AG04450 (cell line): ENCODE results near the gene CDR2. TPM values are rescaled to one million over a fixed set of nuclear protein-coding genes. Genes with fewer than 3 reads are reported as not detected.

Source experiments
- CTCF ChIA-PET: fragments of 300-600, 350-600 bp; formaldehyde crosslinking; extraction: SDS; loops from one replicate; lab custom pipeline; 2022; ENCODE audit warnings: antibody characterized with exemption, inconsistent platforms; lab: Charles Lee
- POLR2A ChIA-PET: fragments of 350-600 bp; formaldehyde crosslinking; extraction: SDS; loops from one replicate; lab custom pipeline; 2021; ENCODE audit warnings: antibody characterized with exemption, inconsistent platforms; lab: Yijun Ruan, JAX
- DNase-seq: peaks from one replicate; pipeline ENCODE4 v3.0.0-alpha.2; 2011; ENCODE audit warnings: low read depth, low spot score
- H3K27ac ChIP-seq: one replicate; pipeline ENCODE4 v1.5.1; 2012; ENCODE audit warnings: low read depth, low read length, control low read depth
- H3K27me3 ChIP-seq: one replicate; pipeline ENCODE4 v1.6.0; 2012; ENCODE audit warnings: low read length; ENCODE audit not compliant: control insufficient read depth, insufficient read depth
- H3K4me3 ChIP-seq: 2 replicates; pipeline ENCODE4 v1.5.1; 2011; ENCODE audit warnings: mild to moderate bottlenecking, low read depth, low read length, control low read depth
- H3K9me3 ChIP-seq: 2 replicates; pipeline ENCODE4 v1.5.1; 2012; ENCODE audit warnings: low read length; ENCODE audit not compliant: control insufficient read depth, insufficient read depth
- CTCF ChIP-seq: IDR thresholded peaks from 2 replicates; pipeline ENCODE4 v1.5.1; 2011; ENCODE audit warnings: low read depth, low read length, control low read depth, inconsistent platforms
- polyA plus RNA-seq: library from polyadenylated mRNA; depleted of rRNA; stranded (reverse); fragments of >200 nt; gene quantifications from 2 replicates; pipeline ENCODE4 v1.2.3, GENCODE V29; 2011

CDR2 gene
- polyA plus RNA-seq, 1 experiment: 138 TPM

GRCh38 chr16:22346483-22346882 is 27.9 kb downstream of the CDR2 start:
- H3K27me3 ChIP-seq: no peaks in the 10 kb centered on the region
- H3K27ac ChIP-seq: no peak overlapping the region
- no peak overlapping the region for H3K4me3 ChIP-seq
- no peak for DNase-seq
- CTCF ChIA-PET: interaction anchor here (1.2 to 1.5 kb wide), 2 partner anchors 26 to 46 kb away, joined by 3 to 4 read pairs; no protein-coding TSS in a partner anchor
- no peak for TF ChIP-seq CTCF
- H3K9me3 ChIP-seq: peaks cover 4% of the 10 kb centered on the region
- POLR2A ChIA-PET: interaction anchor here (0.5 to 1.0 kb wide), 2 partner anchors 18 to 24 kb away, joined by 4 read pairs; no protein-coding TSS in a partner anchor

GRCh38 chr16:22342082-22342481 is 32.3 kb downstream of the CDR2 start:
- H3K9me3 ChIP-seq: peaks cover 8% of the 10 kb centered on the region
- TF ChIP-seq CTCF: no peak
- H3K4me3 ChIP-seq: no peak overlapping the region
- ChIA-PET POLR2A (no interaction called here), CTCF (no interaction called here)
- no peak overlapping the region for H3K27ac ChIP-seq
- no peaks in the 10 kb centered on the region for H3K27me3 ChIP-seq
- DNase-seq: no peak

GRCh38 chr16:22340945-22341344 is 33.5 kb downstream of the CDR2 start:
- ChIA-PET CTCF (no interaction called here), POLR2A (no interaction called here)
- peaks cover 8% of the 10 kb centered on the region for H3K9me3 ChIP-seq
- no peak for DNase-seq
- no peak overlapping the region for H3K27ac ChIP-seq
- TF ChIP-seq CTCF: no peak
- no peak overlapping the region for H3K4me3 ChIP-seq
- no peaks in the 10 kb centered on the region for H3K27me3 ChIP-seq

- Histone ChIP-seq H3K27me3 (no peaks in the 10 kb centered on the region), H3K27ac (no peak overlapping the region), H3K4me3 (no peak overlapping the region), H3K9me3 (peaks cover 8% of the 10 kb centered on the region)
- ChIA-PET CTCF (interaction anchor here (0.7 kb wide), 1 partner anchor 786 kb away, joined by 4 read pairs; no protein-coding TSS in a partner anchor), POLR2A (no interaction called here)
- DNase-seq: no peak
- TF ChIP-seq CTCF: no peak
These were observed 36.4 kb downstream of the CDR2 start for GRCh38 chr16:22337849-22338635.

- ChIA-PET POLR2A (no interaction called here), CTCF (interaction anchor here (1.6 kb wide), 1 partner anchor 16 kb away, joined by 7 read pairs; no protein-coding TSS in a partner anchor)
- Histone ChIP-seq H3K27me3 (no peaks in the 10 kb centered on the region), H3K27ac (no peak overlapping the region), H3K9me3 (peaks cover 8% of the 10 kb centered on the region), H3K4me3 (no peak overlapping the region)
- TF ChIP-seq CTCF: no peak
- no peak for DNase-seq
These were observed 37.4 kb downstream of the CDR2 start for GRCh38 chr16:22337045-22337444.
